SK-N-SH (cell line): Measurements from ENCODE around the gene RET. TPM values are rescaled to one million over a fixed set of nuclear protein-coding genes. Genes with fewer than 3 reads are reported as not detected.

Experiments
- CTCF ChIA-PET: fragments of 300-600, 350-600 bp; formaldehyde crosslinking; extraction: SDS; loops from one replicate; lab custom pipeline; 2021; lab: Yijun Ruan, JAX
- POLR2A ChIA-PET: fragments of 350-600 bp; sonication (Branson Sonifier 250); formaldehyde crosslinking; extraction: SDS; loops from one replicate; lab custom pipeline; 2020; ENCODE audit warnings: antibody characterized with exemption, inconsistent platforms; lab: Yijun Ruan, JAX
- DNase-seq: peaks from one replicate; pipeline ENCODE4 v3.0.0; 2012
- H2AFZ ChIP-seq: fragments of 200-600 bp; sonication (generic); 2 replicates; pipeline ENCODE4 v1.8.1; 2016; ENCODE audit warnings: antibody characterized with exemption, mild to moderate bottlenecking, low read depth
- H3F3A ChIP-seq: fragments of 200-600 bp; sonication (generic); replicated peaks from 2 replicates; pipeline ENCODE3; 2016; ENCODE audit warnings: antibody characterized with exemption, mild to moderate bottlenecking; ENCODE audit not compliant: insufficient read depth
- H3K27ac ChIP-seq, 2 experiments: fragments of 200-500 bp in 1 of 2; fragments of 200-600 bp in 1 of 2; sonication (Bioruptor generic) in 1 of 2; sonication (generic), shearing (Covaris generic) in 1 of 2; 2 replicates each; pipeline versions ENCODE4 v1.5.1 to v1.6.1; 2014 to 2016; ENCODE audit warnings: low read depth in 2 of 2, inconsistent platforms in 1 of 2, low read length in 1 of 2, mild to moderate bottlenecking in 1 of 2, mixed read lengths in 1 of 2
- H3K27me3 ChIP-seq: fragments of 200-600 bp; sonication (generic), shearing (Covaris generic); 2 replicates; pipeline ENCODE4 v1.6.1; 2016; ENCODE audit warnings: mixed run types; ENCODE audit not compliant: insufficient read depth
- H3K36me3 ChIP-seq, 2 experiments: fragments of 200-500 bp in 1 of 2; fragments of 200-600 bp in 1 of 2; sonication (Bioruptor generic) in 1 of 2; sonication (generic) in 1 of 2; replicated peaks in 1 of 2; 2 replicates each; pipeline versions ENCODE3 to v1.5.1; 2014 to 2016; ENCODE audit warnings: low read length in 1 of 2, mild to moderate bottlenecking in 1 of 2; ENCODE audit not compliant: insufficient read depth in 2 of 2, control insufficient read depth in 1 of 2
- H3K4me1 ChIP-seq, 2 experiments: fragments of 200-500 bp in 1 of 2; fragments of 200-600 bp in 1 of 2; sonication (Bioruptor generic) in 1 of 2; sonication (generic), shearing (Covaris generic) in 1 of 2; 2 replicates each; pipeline versions ENCODE4 v1.5.1 to v1.6.1; 2014 to 2016; ENCODE audit warnings: low read depth in 1 of 2, low read length in 1 of 2, mixed run types in 1 of 2; ENCODE audit not compliant: insufficient read depth in 2 of 2, control insufficient read depth in 1 of 2
- H3K4me2 ChIP-seq: fragments of 200-600 bp; sonication (generic), shearing (Covaris generic); 2 replicates; pipeline ENCODE4 v1.6.1; 2017; ENCODE audit warnings: mixed run types
- H3K4me3 ChIP-seq, 2 experiments: fragments of 200-500 bp in 1 of 2; fragments of 200-600 bp in 1 of 2; sonication (Bioruptor generic) in 1 of 2; sonication (generic), shearing (Covaris generic) in 1 of 2; 2 replicates each; pipeline versions ENCODE4 v1.5.1 to v1.8.1; 2014 to 2016; ENCODE audit warnings: low read depth in 2 of 2, inconsistent platforms in 1 of 2, low read length in 1 of 2, mild to moderate bottlenecking in 1 of 2, mixed read lengths in 1 of 2, moderate library complexity in 1 of 2
- H3K79me2 ChIP-seq: fragments of 200-600 bp; sonication (generic); 2 replicates; pipeline ENCODE4 v1.8.1; 2017; ENCODE audit warnings: mild to moderate bottlenecking; ENCODE audit not compliant: insufficient read depth
- H3K9ac ChIP-seq: fragments of 200-600 bp; sonication (generic); 2 replicates; pipeline ENCODE4 v1.6.1; 2017; ENCODE audit warnings: mixed run types
- H3K9me2 ChIP-seq: fragments of 200-600 bp; sonication (generic); 2 replicates; pipeline ENCODE4 v1.6.1; 2017; ENCODE audit warnings: mixed run types
- H3K9me3 ChIP-seq: fragments of 200-600 bp; sonication (generic); 2 replicates; pipeline ENCODE4 v1.6.1; 2017; ENCODE audit warnings: mixed run types, mild to moderate bottlenecking, moderate library complexity
- H4K20me1 ChIP-seq: fragments of 200-600 bp; sonication (generic); 2 replicates; pipeline ENCODE4 v1.6.1; 2017; ENCODE audit warnings: mild to moderate bottlenecking, mixed run types; ENCODE audit not compliant: insufficient read depth
- ELF1 ChIP-seq: IDR thresholded peaks from 2 replicates; pipeline ENCODE4 v1.4.0; 2012
- EP300 ChIP-seq, 2 experiments: IDR thresholded peaks; 2 replicates each; pipeline versions ENCODE4 v1.4.0 to v1.6.1; 2012; ENCODE audit warnings: borderline replicate concordance in 1 of 2, low read depth in 1 of 2, low read length in 1 of 2
- MXI1 ChIP-seq: IDR thresholded peaks from 2 replicates; pipeline ENCODE4 v1.6.1; 2012; ENCODE audit warnings: mild to moderate bottlenecking, low read depth, low read length, improper control_type of control experiment
- POLR2AphosphoS5 ChIP-seq: IDR thresholded peaks from 2 replicates; pipeline ENCODE4 v1.6.1; 2012; ENCODE audit warnings: low read depth, low read length
- RXRA ChIP-seq: IDR thresholded peaks from 2 replicates; pipeline ENCODE4 v1.4.0; 2012; ENCODE audit warnings: low read depth, mild to moderate bottlenecking, borderline replicate concordance
- TEAD4 ChIP-seq: IDR thresholded peaks from 2 replicates; pipeline ENCODE4 v1.4.0; 2012; ENCODE audit warnings: mild to moderate bottlenecking, borderline replicate concordance; ENCODE audit not compliant: insufficient read depth
- WGBS: methylation state at CpG from one replicate; pipeline ENCODE4 v1.1.6; 2017; ENCODE audit warnings: low lambda C conversion rate; 5-methylcytosine and 5-hydroxymethylcytosine counted together
- polyA plus RNA-seq, 3 experiments: library from polyadenylated mRNA; depleted of rRNA; stranded (reverse); fragments of >200 nt; gene quantifications; 2 replicates each; pipeline ENCODE4 v1.2.3, GENCODE V29; 2012
- TF ChIP-seq, protein P1 (sequence below): IDR thresholded peaks from 2 replicates; pipeline ENCODE4; 2012
- TF ChIP-seq, protein P2 (sequence below): IDR thresholded peaks from 2 replicates; pipeline ENCODE4 v1.4.0; 2012; ENCODE audit warnings: low read depth

The RET gene
- polyA plus RNA-seq, 1 of the 3 experiments (the other 2 are of a cell fraction), result 3.2 TPM

DNA sequence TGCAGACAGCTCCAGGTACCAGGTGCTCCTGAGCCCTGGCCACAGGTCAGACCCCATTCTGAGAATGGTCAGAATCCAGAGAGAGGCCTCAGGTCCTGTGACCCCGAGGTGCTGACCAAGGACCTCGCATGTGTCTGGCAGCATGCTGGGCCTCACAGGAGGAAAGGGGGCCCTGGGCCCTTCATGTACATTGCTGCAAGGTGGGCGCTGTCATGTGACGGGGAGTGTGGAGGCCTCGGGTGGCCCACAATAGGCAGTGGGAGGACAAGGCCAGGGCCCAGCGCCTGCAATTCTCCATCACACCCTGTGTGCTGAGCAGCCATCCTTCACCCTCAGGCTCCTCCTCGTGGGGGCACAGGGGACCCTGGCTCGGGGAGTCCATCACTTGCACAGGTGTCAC is 15.5 kb upstream of the RET start:
- Histone ChIP-seq H3K4me1 (peaks cover 0 to 86% of the 10 kb centered on the region in 2 experiments; a peak in 2 of 4 replicates), H3K9ac (no peak overlapping the region), H3K79me2 (no peaks in the 10 kb centered on the region), H3K36me3 (no peaks in the 10 kb centered on the region), H3K27me3 (no peaks in the 10 kb centered on the region), H3K9me3 (no peaks in the 10 kb centered on the region), H3K9me2 (no peaks in the 10 kb centered on the region), H3F3A (no peaks in the 10 kb centered on the region), H3K4me3 (no peak overlapping the region), H3K4me2 (no peak overlapping the region), H3K27ac (peak overlapping the region in 1 of 2 experiments; percentile 100; a peak in 2 of 4 replicates), H4K20me1 (no peaks in the 10 kb centered on the region), H2AFZ (no peak overlapping the region)
- no peak for DNase-seq
- 70% methylated on average over 6 of the region's 8 CpGs for WGBS
- ChIA-PET POLR2A (interaction anchor here (2.8 kb wide), 1 partner anchor 15 kb away, joined by 15 read pairs; the partner anchor contains the start of gene RET), CTCF (no interaction called here)
- TF ChIP-seq MXI1 (no peak), RXRA (no peak), POLR2AphosphoS5 (no peak), ELF1 (no peak), TEAD4 (no peak), EP300 (IDR thresholded peaks at IDR 0.05; ENCODE audit: borderline replicate concordance in 1 of 2, low read depth in 1 of 2, low read length in 1 of 2) (no peak)
- TF ChIP-seq, protein P1, sequence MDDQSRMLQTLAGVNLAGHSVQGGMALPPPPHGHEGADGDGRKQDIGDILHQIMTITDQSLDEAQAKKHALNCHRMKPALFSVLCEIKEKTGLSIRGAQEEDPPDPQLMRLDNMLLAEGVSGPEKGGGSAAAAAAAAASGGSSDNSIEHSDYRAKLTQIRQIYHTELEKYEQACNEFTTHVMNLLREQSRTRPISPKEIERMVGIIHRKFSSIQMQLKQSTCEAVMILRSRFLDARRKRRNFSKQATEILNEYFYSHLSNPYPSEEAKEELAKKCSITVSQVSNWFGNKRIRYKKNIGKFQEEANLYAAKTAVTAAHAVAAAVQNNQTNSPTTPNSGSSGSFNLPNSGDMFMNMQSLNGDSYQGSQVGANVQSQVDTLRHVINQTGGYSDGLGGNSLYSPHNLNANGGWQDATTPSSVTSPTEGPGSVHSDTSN, result no peak

DNA sequence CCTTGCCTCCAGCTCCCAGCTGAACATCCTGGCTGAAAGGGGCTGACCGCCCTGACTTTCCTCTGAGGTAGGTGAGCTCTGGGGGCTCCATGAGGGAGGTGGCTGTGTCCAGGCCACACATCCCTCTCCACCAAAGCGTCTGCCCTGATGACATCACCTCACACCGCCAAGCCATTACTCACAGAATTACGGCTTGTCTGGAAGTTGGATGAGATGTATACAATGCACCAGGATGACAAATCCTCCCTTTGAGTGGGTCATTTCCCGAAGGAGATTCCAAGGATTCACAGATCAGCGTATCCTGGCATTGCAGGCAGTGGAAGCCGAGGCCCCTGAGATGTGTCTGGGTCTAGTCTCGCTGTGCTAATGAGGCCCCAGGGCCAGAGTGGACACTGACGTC is 15.1 kb upstream of the RET start:
- Histone ChIP-seq H3K4me1 (peaks cover 0 to 82% of the 10 kb centered on the region in 2 experiments; a peak in 2 of 4 replicates), H3K4me2 (no peak overlapping the region), H4K20me1 (no peaks in the 10 kb centered on the region), H2AFZ (no peak overlapping the region), H3K27me3 (no peaks in the 10 kb centered on the region), H3K4me3 (no peak overlapping the region), H3F3A (no peaks in the 10 kb centered on the region), H3K9me2 (no peaks in the 10 kb centered on the region), H3K36me3 (no peaks in the 10 kb centered on the region), H3K9ac (no peak overlapping the region), H3K79me2 (no peaks in the 10 kb centered on the region), H3K9me3 (no peaks in the 10 kb centered on the region), H3K27ac (peak overlapping the region in 1 of 2 experiments; percentile 100; a peak in 1 of 4 replicates)
- POLR2A ChIA-PET, result interaction anchor here (1.1 kb wide), 1 partner anchor 191 kb away, joined by 3 read pairs; no protein-coding TSS in a partner anchor
- DNase-seq, result no peak
- 33% methylated on average over 1 of the region's 9 CpGs for WGBS
- TF ChIP-seq, protein P2, sequence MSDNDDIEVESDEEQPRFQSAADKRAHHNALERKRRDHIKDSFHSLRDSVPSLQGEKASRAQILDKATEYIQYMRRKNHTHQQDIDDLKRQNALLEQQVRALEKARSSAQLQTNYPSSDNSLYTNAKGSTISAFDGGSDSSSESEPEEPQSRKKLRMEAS, result no peak
- TF ChIP-seq, all 33 proteins: peak for 0
- CTCF ChIA-PET, result no interaction called here
